Activated CD4-positive, alpha-beta T cell treated with anti-CD3 and anti-CD28 coated beads, Interleukin-2, amount 10 ng/mL, durations not matched to agents 7 days and 5 days (primary cell): ENCODE data around the gene BIRC5. TPM values are rescaled to one million over a fixed set of nuclear protein-coding genes. Genes with fewer than 3 reads are reported as not detected.

ENCODE experiments used
- CTCF ChIA-PET: fragments of 350-600 bp; sonication (Branson Sonifier 250); formaldehyde crosslinking; loops from one replicate; lab custom pipeline; 2021; ENCODE audit warnings: antibody characterized with exemption; lab: Charles Lee
- POLR2A ChIA-PET: fragments of 350-600 bp; sonication (Branson Sonifier 250); formaldehyde crosslinking; loops from one replicate; lab custom pipeline; 2021; ENCODE audit warnings: antibody characterized with exemption; lab: Charles Lee
- DNase-seq: peaks from one replicate; pipeline ENCODE4 v3.0.0-alpha.2; 2020
- H3K27ac Mint-ChIP-seq: one replicate; pipeline ENCODE4 v1.8.0; 2021; ENCODE audit warnings: mild to moderate bottlenecking, moderate library complexity, mixed read lengths
- H3K27me3 Mint-ChIP-seq: one replicate; pipeline ENCODE4 v1.8.0; 2021; ENCODE audit warnings: mixed read lengths
- H3K36me3 Mint-ChIP-seq: one replicate; pipeline ENCODE4 v1.8.0; 2021; ENCODE audit warnings: low read depth, mixed read lengths
- H3K4me1 Mint-ChIP-seq: one replicate; pipeline ENCODE4 v1.8.0; 2021; ENCODE audit warnings: mixed read lengths
- H3K4me3 Mint-ChIP-seq: one replicate; pipeline ENCODE4 v1.8.0; 2021; ENCODE audit warnings: mild to moderate bottlenecking, moderate library complexity, mixed read lengths
- H3K9me3 Mint-ChIP-seq: one replicate; pipeline ENCODE4 v1.8.0; 2021; ENCODE audit warnings: mixed read lengths
- total RNA-seq, 2 experiments: library from RNA; stranded (reverse); gene quantifications; one replicate each; pipeline ENCODE4 v1.2.3, GENCODE V29; 2021

The BIRC5 gene
- total RNA-seq, 2 experiments from 2014 or later: 113 to 117 TPM

- CTCF ChIA-PET: interaction anchor here (0.6 to 1.2 kb wide), 2 partner anchors 9 to 630 kb away, joined by 3 to 4 read pairs; no protein-coding TSS in a partner anchor
- no peak overlapping the region for H3K4me3 Mint-ChIP-seq
- POLR2A ChIA-PET: interaction anchor here (0.7 kb wide), 1 partner anchor 34 kb away, joined by 8 read pairs; no protein-coding TSS in a partner anchor
- no peak for DNase-seq
- no peaks in the 10 kb centered on the region for H3K9me3 Mint-ChIP-seq
- H3K27me3 Mint-ChIP-seq: no peaks in the 10 kb centered on the region
- H3K27ac Mint-ChIP-seq: peak overlapping the region; percentile 92
- H3K36me3 Mint-ChIP-seq: peaks cover 38% of the 10 kb centered on the region
- H3K4me1 Mint-ChIP-seq: peaks cover 68% of the 10 kb centered on the region
These were observed 39.6 kb upstream of the BIRC5 start for GRCh38 chr17:78174346-78174869.

- Mint-ChIP-seq H3K4me1 (peaks cover 69% of the 10 kb centered on the region), H3K27ac (no peak overlapping the region), H3K36me3 (peaks cover 41% of the 10 kb centered on the region), H3K9me3 (no peaks in the 10 kb centered on the region), H3K27me3 (no peaks in the 10 kb centered on the region), H3K4me3 (no peak overlapping the region)
- no peak for DNase-seq
- ChIA-PET CTCF (interaction anchor here (0.6 to 2.8 kb wide), 7 partner anchors 9 to 629 kb away, joined by 3 to 15 read pairs (median 4); no protein-coding TSS in a partner anchor), POLR2A (no interaction called here)
These were observed 39.0 kb upstream of the BIRC5 start for GRCh38 chr17:78174870-78175642.

GRCh38 chr17:78175643-78175981 is 38.4 kb upstream of the BIRC5 start:
- POLR2A ChIA-PET: no interaction called here

GRCh38 chr17:78176548-78177025 is 37.5 kb upstream of the BIRC5 start:
- Mint-ChIP-seq H3K27ac (no peak overlapping the region), H3K4me1 (peaks cover 71% of the 10 kb centered on the region), H3K27me3 (no peaks in the 10 kb centered on the region), H3K4me3 (no peak overlapping the region), H3K9me3 (no peaks in the 10 kb centered on the region), H3K36me3 (peaks cover 48% of the 10 kb centered on the region)
- CTCF ChIA-PET: interaction anchor here (0.6 to 2.8 kb wide), 24 partner anchors 10 to 590 kb away, joined by 3 to 17 read pairs (median 5); partner anchors contain the start of genes AFMID and TK1
- peak; percentile 78 for DNase-seq
- POLR2A ChIA-PET: no interaction called here

More at GRCh38 chr17:78175643-78175981, 38.4 kb upstream of the BIRC5 start:
- CTCF ChIA-PET: interaction anchor here (0.8 to 2.8 kb wide), 11 partner anchors 9 to 91 kb away, joined by 3 to 17 read pairs (median 7); partner anchors contain the start of genes AFMID and TK1
- no peak for DNase-seq
- H3K27ac Mint-ChIP-seq: peak overlapping the region; percentile 50
- no peaks in the 10 kb centered on the region for H3K9me3 Mint-ChIP-seq
- H3K27me3 Mint-ChIP-seq: no peaks in the 10 kb centered on the region
- peaks cover 46% of the 10 kb centered on the region for H3K36me3 Mint-ChIP-seq
- peaks cover 72% of the 10 kb centered on the region for H3K4me1 Mint-ChIP-seq
- no peak overlapping the region for H3K4me3 Mint-ChIP-seq

GRCh38 chr17:78179372-78179771 is 34.7 kb upstream of the BIRC5 start:
- Mint-ChIP-seq H3K9me3 (no peaks in the 10 kb centered on the region), H3K27ac (no peak overlapping the region), H3K4me1 (peaks cover 63% of the 10 kb centered on the region), H3K4me3 (no peak overlapping the region), H3K27me3 (no peaks in the 10 kb centered on the region), H3K36me3 (peaks cover 46% of the 10 kb centered on the region)
- POLR2A ChIA-PET: interaction anchor here (0.6 kb wide), 2 partner anchors 10 to 279 kb away, joined by 3 to 10 read pairs; no protein-coding TSS in a partner anchor
- no peak for DNase-seq
- CTCF ChIA-PET: interaction anchor here (1.2 kb wide), 1 partner anchor 123 kb away, joined by 3 read pairs; no protein-coding TSS in a partner anchor

GRCh38 chr17:78180083-78180482 is 34.0 kb upstream of the BIRC5 start:
- POLR2A ChIA-PET: no interaction called here
- Mint-ChIP-seq H3K36me3 (peaks cover 50% of the 10 kb centered on the region), H3K27ac (peak overlapping the region; percentile 66), H3K9me3 (no peaks in the 10 kb centered on the region), H3K4me3 (no peak overlapping the region), H3K4me1 (peaks cover 67% of the 10 kb centered on the region), H3K27me3 (no peaks in the 10 kb centered on the region)
- DNase-seq: no peak
- CTCF ChIA-PET: interaction anchor here (1.2 kb wide), 1 partner anchor 123 kb away, joined by 3 read pairs; no protein-coding TSS in a partner anchor

GRCh38 chr17:78180508-78180907 is 33.5 kb upstream of the BIRC5 start:
- no peak overlapping the region for H3K4me3 Mint-ChIP-seq
- POLR2A ChIA-PET: no interaction called here
- peaks cover 67% of the 10 kb centered on the region for H3K4me1 Mint-ChIP-seq

GRCh38 chr17:78182504-78182903 is 31.5 kb upstream of the BIRC5 start:
- DNase-seq: no peak
- H3K27ac Mint-ChIP-seq: no peak overlapping the region
- no peaks in the 10 kb centered on the region for H3K9me3 Mint-ChIP-seq
- H3K27me3 Mint-ChIP-seq: no peaks in the 10 kb centered on the region
- ChIA-PET POLR2A (interaction anchor here (0.9 kb wide), 1 partner anchor 150 kb away, joined by 10 read pairs; no protein-coding TSS in a partner anchor), CTCF (interaction anchor here (0.6 to 1.9 kb wide), 6 partner anchors 11 to 622 kb away, joined by 3 to 7 read pairs (median 3); no protein-coding TSS in a partner anchor)
- peaks cover 59% of the 10 kb centered on the region for H3K4me1 Mint-ChIP-seq
- H3K36me3 Mint-ChIP-seq: peaks cover 46% of the 10 kb centered on the region
- H3K4me3 Mint-ChIP-seq: no peak overlapping the region

More at GRCh38 chr17:78180508-78180907, 33.5 kb upstream of the BIRC5 start:
- no peaks in the 10 kb centered on the region for H3K27me3 Mint-ChIP-seq
- peak overlapping the region; percentile 66 for H3K27ac Mint-ChIP-seq
- no peak for DNase-seq
- CTCF ChIA-PET: interaction anchor here (1.0 kb wide), 1 partner anchor 70 kb away, joined by 3 read pairs; no protein-coding TSS in a partner anchor
- H3K9me3 Mint-ChIP-seq: no peaks in the 10 kb centered on the region
- H3K36me3 Mint-ChIP-seq: peaks cover 50% of the 10 kb centered on the region

- Mint-ChIP-seq H3K36me3 (peaks cover 45% of the 10 kb centered on the region), H3K4me3 (no peak overlapping the region), H3K4me1 (peaks cover 65% of the 10 kb centered on the region)
These were observed 30.1 kb upstream of the BIRC5 start for GRCh38 chr17:78183916-78184315.

GRCh38 chr17:78184351-78184750 is 29.7 kb upstream of the BIRC5 start:
- Mint-ChIP-seq H3K27ac (no peak overlapping the region), H3K27me3 (no peaks in the 10 kb centered on the region), H3K9me3 (no peaks in the 10 kb centered on the region), H3K4me3 (no peak overlapping the region), H3K36me3 (peaks cover 40% of the 10 kb centered on the region), H3K4me1 (peaks cover 62% of the 10 kb centered on the region)
- DNase-seq: no peak
- POLR2A ChIA-PET: interaction anchor here (0.8 kb wide), 1 partner anchor 68 kb away, joined by 3 read pairs; no protein-coding TSS in a partner anchor
- CTCF ChIA-PET: interaction anchor here (1.2 to 1.9 kb wide), 3 partner anchors 10 to 67 kb away, joined by 4 to 7 read pairs (median 4); no protein-coding TSS in a partner anchor

More at GRCh38 chr17:78183916-78184315, 30.1 kb upstream of the BIRC5 start:
- H3K27me3 Mint-ChIP-seq: no peaks in the 10 kb centered on the region
- no peak for DNase-seq
- no peaks in the 10 kb centered on the region for H3K9me3 Mint-ChIP-seq
- POLR2A ChIA-PET: interaction anchor here (0.8 kb wide), 1 partner anchor 68 kb away, joined by 3 read pairs; no protein-coding TSS in a partner anchor
- CTCF ChIA-PET: interaction anchor here (1.2 to 1.9 kb wide), 4 partner anchors 10 to 67 kb away, joined by 3 to 7 read pairs (median 4); no protein-coding TSS in a partner anchor
- H3K27ac Mint-ChIP-seq: no peak overlapping the region

GRCh38 chr17:78184868-78185267 is 29.2 kb upstream of the BIRC5 start:
- CTCF ChIA-PET: interaction anchor here (0.6 to 1.2 kb wide), 2 partner anchors 57 to 1083 kb away, joined by 4 read pairs; no protein-coding TSS in a partner anchor
- POLR2A ChIA-PET: interaction anchor here (0.6 kb wide), 1 partner anchor 74 kb away, joined by 3 read pairs; no protein-coding TSS in a partner anchor
- peaks cover 37% of the 10 kb centered on the region for H3K36me3 Mint-ChIP-seq
- no peaks in the 10 kb centered on the region for H3K9me3 Mint-ChIP-seq
- no peak for DNase-seq
- peak overlapping the region; percentile 72 for H3K27ac Mint-ChIP-seq
- H3K4me1 Mint-ChIP-seq: peaks cover 57% of the 10 kb centered on the region
- peak overlapping the region; percentile 78 for H3K4me3 Mint-ChIP-seq
- no peaks in the 10 kb centered on the region for H3K27me3 Mint-ChIP-seq
